Testis (tissue), 3 donors: Measurements from ENCODE around the gene ANKRA2. TPM values are rescaled to one million over a fixed set of nuclear protein-coding genes. Genes with fewer than 3 reads are reported as not detected.

Experiments
- DNase-seq: peaks from one replicate; pipeline ENCODE4 v3.0.0-alpha.2; 2019
- H3K27ac ChIP-seq, 2 donors: fragments of 200-600 bp; sonication (generic); one replicate each; pipeline ENCODE4 v1.5.1; 2019
- H3K27me3 ChIP-seq: fragments of 200-600 bp; sonication (generic); one replicate; pipeline ENCODE4 v1.5.1; 2019
- H3K36me3 ChIP-seq: fragments of 200-600 bp; sonication (generic); one replicate; pipeline ENCODE4 v1.5.1; 2017; ENCODE audit warnings: low read depth; ENCODE audit errors: missing control alignments
- H3K4me1 ChIP-seq: fragments of 200-600 bp; sonication (generic); one replicate; pipeline ENCODE4 v1.5.1; 2019
- H3K4me3 ChIP-seq, 2 donors: fragments of 200-600 bp; sonication (generic); one replicate each; pipeline ENCODE4 v1.5.1; 2017 to 2019
- H3K9me3 ChIP-seq: fragments of 200-600 bp; sonication (generic); one replicate; pipeline ENCODE4 v1.5.1; 2017
- POLR2A ChIP-seq: fragments of 450-650 bp; IDR thresholded peaks from one replicate; pipeline ENCODE4 v1.6.1; 2017; ENCODE audit warnings: antibody characterized with exemption, mild to moderate bottlenecking, moderate library complexity
- WGBS, 2 donors: methylation state at CpG; one replicate each; pipeline ENCODE4 v1.1.5; 2018; 5-methylcytosine and 5-hydroxymethylcytosine counted together
- intact Hi-C: fragments of 100-400 bp; cut with DNase I; formaldehyde crosslinking; loops from one replicate; pipeline ENCODE4 v1.15.1; 2023; ENCODE audit warnings: low total_unique reads
- polyA plus RNA-seq: library from polyadenylated mRNA; stranded (reverse); fragments of 350-450 nt; fragmentation: Illumina TruSeq; extraction: RNeasy Lipid Tissue Mini Kit (QIAGEN cat#74804); gene quantifications from one replicate; pipeline ENCODE4 v1.2.3, GENCODE V29; 2014; ENCODE audit warnings: low read depth, low replicate concordance; ENCODE audit not compliant: insufficient read depth
- total RNA-seq, 2 donors: library from RNA; depleted of rRNA; stranded (reverse); fragments of >200 nt; gene quantifications; one replicate each; pipeline ENCODE4 v1.2.3, GENCODE V29; 2016
- TF ChIP-seq, protein P1 (sequence below), 3 experiments: fragments of 450-650 bp in 2 of 3; fragments of 200-600 bp in 1 of 3; sonication (generic) in 1 of 3; IDR thresholded peaks; one replicate each; pipeline ENCODE4 v1.5.1; 2016 to 2019; ENCODE audit warnings: antibody characterized with exemption in 3 of 3, mild to moderate bottlenecking in 2 of 3, moderate library complexity in 1 of 3

Gene ANKRA2
- total and polyA plus RNA-seq, 3 donors from 2014 or later: 20.3 to 34.7 (median 33.6) TPM

DNA sequence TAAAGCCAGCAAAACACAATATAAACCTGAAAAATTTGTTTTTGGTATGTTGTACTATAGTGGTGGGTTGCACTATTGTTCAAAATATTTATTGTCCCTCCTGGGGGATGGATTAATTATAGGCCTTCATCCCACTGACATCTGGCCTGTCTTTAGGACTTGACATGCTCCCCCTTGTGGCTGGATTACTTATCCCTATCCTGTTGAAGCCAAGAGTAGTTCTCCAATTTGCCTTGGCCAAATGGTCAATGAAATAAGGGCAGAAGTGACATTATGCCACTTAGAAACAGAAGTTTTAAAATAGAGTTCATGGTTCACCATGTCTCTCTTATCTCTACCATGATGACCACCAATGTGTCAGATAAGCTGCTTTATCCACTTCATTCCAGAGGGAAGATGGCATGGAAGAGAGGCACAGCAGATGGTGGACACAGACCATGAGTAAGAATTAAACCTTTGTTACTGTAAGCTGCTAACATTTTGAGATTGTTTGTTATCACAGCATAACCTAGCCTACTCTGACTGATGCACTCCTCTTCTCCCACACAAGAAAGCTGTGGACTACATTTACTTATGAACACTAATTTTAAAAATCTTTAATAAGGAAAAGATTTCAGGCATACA, 31.4 kb upstream of the ANKRA2 start:
- H3K4me1 ChIP-seq: no peaks in the 10 kb centered on the region
- TF ChIP-seq, protein P1, sequence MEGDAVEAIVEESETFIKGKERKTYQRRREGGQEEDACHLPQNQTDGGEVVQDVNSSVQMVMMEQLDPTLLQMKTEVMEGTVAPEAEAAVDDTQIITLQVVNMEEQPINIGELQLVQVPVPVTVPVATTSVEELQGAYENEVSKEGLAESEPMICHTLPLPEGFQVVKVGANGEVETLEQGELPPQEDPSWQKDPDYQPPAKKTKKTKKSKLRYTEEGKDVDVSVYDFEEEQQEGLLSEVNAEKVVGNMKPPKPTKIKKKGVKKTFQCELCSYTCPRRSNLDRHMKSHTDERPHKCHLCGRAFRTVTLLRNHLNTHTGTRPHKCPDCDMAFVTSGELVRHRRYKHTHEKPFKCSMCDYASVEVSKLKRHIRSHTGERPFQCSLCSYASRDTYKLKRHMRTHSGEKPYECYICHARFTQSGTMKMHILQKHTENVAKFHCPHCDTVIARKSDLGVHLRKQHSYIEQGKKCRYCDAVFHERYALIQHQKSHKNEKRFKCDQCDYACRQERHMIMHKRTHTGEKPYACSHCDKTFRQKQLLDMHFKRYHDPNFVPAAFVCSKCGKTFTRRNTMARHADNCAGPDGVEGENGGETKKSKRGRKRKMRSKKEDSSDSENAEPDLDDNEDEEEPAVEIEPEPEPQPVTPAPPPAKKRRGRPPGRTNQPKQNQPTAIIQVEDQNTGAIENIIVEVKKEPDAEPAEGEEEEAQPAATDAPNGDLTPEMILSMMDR (IDR thresholded peaks at IDR 0.05): peak in 2 of 3 experiments; percentile 21 to 54
- TF ChIP-seq POLR2A: no peak
- no peaks in the 10 kb centered on the region for H3K9me3 ChIP-seq
- intact Hi-C loops: no loop called here
- H3K27me3 ChIP-seq: no peaks in the 10 kb centered on the region
- peak; percentile 36 for DNase-seq
- H3K4me3 ChIP-seq: no peak overlapping the region
- H3K36me3 ChIP-seq: no peaks in the 10 kb centered on the region
- no peak overlapping the region for H3K27ac ChIP-seq

DNA sequence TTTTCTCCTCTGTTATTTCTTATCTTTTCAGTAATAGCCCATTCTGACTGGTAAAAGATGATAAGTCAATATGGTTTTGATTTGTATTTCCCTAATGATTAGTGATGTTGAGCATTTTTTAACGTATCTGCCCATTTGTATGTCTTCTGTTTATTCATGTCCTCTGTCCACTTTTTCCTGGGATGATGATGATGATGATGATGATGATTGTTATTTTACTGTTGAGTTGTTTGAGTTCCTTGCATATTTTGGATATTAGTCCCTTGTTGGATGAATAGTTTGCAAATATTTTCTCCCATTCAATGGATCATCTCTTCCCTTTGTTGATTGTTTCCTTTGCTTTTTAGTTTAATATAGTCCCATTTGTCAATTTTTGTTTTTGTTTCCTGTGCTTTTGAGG, 27.1 kb upstream of the ANKRA2 start:
- H3K4me3 ChIP-seq: no peak overlapping the region
- TF ChIP-seq, protein P1 (IDR thresholded peaks at IDR 0.05): no peak
- no peak for TF ChIP-seq POLR2A
- no peaks in the 10 kb centered on the region for H3K4me1 ChIP-seq
- no peaks in the 10 kb centered on the region for H3K36me3 ChIP-seq
- no peak for DNase-seq
- H3K27ac ChIP-seq: no peak overlapping the region
- no peaks in the 10 kb centered on the region for H3K9me3 ChIP-seq
- H3K27me3 ChIP-seq: no peaks in the 10 kb centered on the region
- intact Hi-C loops: no loop called here
- 71 to 72% methylated on average over 1 of the region's 1 CpG for WGBS, 2 donors

DNA sequence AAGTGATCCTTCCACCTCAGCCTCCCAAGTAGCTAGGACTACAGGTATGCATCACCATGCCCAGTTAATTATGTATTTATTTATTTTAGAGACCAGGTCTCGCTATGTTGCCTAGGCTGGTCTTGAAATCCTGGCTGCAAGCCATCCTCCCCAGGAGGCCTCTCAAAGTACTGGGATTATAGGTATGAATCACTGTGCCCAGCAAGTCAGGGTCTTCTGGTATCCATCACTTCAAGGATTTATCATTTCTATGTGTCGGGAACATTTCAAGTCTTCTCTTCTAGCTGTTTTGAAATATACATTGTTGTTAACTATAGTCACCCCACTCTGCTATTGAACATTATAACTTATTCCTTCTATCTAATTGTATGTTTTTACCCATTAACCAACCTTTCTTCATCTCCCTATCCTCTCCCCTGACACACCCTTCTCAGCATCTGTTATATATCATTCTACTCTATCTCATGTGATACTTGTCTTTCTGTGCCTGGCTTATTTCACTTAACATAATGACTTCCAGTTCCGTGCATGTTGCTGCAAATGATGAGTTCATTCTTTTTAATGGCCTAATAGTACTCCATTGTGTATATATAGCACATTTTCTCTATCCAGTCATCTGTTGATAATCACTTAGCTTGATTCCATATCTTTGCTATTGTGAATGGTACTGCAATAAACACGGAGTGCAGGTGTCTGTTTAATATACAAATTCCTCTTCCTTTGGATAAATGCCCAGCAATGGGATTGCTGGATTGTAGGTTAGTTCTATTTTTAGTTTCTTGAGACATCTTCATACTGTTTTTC, 26.5 kb upstream of the ANKRA2 start:
- TF ChIP-seq POLR2A: no peak
- TF ChIP-seq, protein P1 (IDR thresholded peaks at IDR 0.05): no peak
- Histone ChIP-seq H3K4me1 (no peaks in the 10 kb centered on the region), H3K36me3 (no peaks in the 10 kb centered on the region), H3K27me3 (no peaks in the 10 kb centered on the region), H3K4me3 (no peak overlapping the region), H3K9me3 (no peaks in the 10 kb centered on the region), H3K27ac (no peak overlapping the region)
- WGBS, 2 donors: 64 to 66% methylated on average over 4 of the region's 4 CpGs
- intact Hi-C loops: loop anchor here (2.0 kb wide), 1 partner anchor 201 kb away; no protein-coding TSS in a partner anchor
- no peak for DNase-seq

DNA sequence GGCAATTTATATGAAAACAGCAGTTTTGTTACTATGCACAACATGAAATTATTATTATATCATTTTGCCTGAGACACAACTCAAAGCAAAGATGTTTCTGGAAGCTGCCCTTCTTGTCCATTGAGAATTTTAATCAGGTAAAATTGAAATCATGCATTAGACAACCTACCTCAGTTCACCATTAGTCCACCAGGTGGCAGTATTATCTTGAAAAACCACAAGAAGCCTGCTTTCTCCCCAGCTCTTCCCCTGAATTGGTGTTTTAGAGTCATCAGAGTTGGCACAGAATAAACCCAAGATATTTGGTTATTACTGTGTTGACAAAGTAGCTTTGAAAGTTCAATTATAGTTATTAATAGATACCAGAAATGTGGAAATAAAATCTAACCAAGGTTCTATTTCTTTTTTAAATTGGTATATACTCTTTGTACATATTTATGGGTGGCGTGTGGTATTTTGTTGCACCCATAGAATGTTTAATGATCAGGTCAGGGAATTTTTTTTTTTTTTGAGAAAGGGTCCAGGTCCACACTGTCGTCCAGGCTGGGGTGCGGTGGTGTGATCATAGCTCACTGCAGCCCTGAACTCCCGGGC, 25.8 kb upstream of the ANKRA2 start:
- no peak overlapping the region for H3K4me3 ChIP-seq
- DNase-seq: peak; percentile 70
- WGBS, 2 donors: 53 to 61% methylated on average over 4 of the region's 4 CpGs
- H3K36me3 ChIP-seq: no peaks in the 10 kb centered on the region
- no peaks in the 10 kb centered on the region for H3K9me3 ChIP-seq
- H3K4me1 ChIP-seq: no peaks in the 10 kb centered on the region
- H3K27ac ChIP-seq: no peak overlapping the region
- intact Hi-C loops: loop anchor here (2.0 kb wide), 1 partner anchor 202 kb away; no protein-coding TSS in a partner anchor
- TF ChIP-seq POLR2A: no peak
- TF ChIP-seq, protein P1 (IDR thresholded peaks at IDR 0.05): peak; percentile 91 to 97 (median 97)
- no peaks in the 10 kb centered on the region for H3K27me3 ChIP-seq
